ENCODE results near the gene NTN5.

GRCh38 chr19:48613024-48613851 is 59.6 kb downstream of the NTN5 start:
- TF ChIP-seq CTCF (IDR thresholded peaks at IDR 0.05) (no peak), POLR2A (IDR thresholded peaks at IDR 0.05) (no peak)
